Epithelial cell of proximal tubule (primary cell): ENCODE results near the gene JMJD6. TPM values are rescaled to one million over a fixed set of nuclear protein-coding genes. Genes with fewer than 3 reads are reported as not detected.
"Not testable (repeated sequence)": the region's sequence is repeated elsewhere in the genome, so short reads cannot be mapped to it uniquely, and the experiment has no call there.

ENCODE experiments used
- DNase-seq: peaks from one replicate; pipeline ENCODE4 v3.0.0-alpha.2; 2011; ENCODE audit warnings: low read depth
- H3K4me3 ChIP-seq: 2 replicates; pipeline ENCODE4 v1.5.1; 2011; ENCODE audit warnings: low read depth, mild to moderate bottlenecking, low read length
- total RNA-seq: library from RNA; depleted of rRNA; stranded (reverse); fragments of >200 nt; gene quantifications from 2 replicates; pipeline ENCODE4 v1.2.3, GENCODE V29; 2015
- TF ChIP-seq, protein P1 (sequence below): conservative IDR thresholded peaks from 2 replicates; pipeline ENCODE4 v1.5.1; 2012; ENCODE audit warnings: low read depth, mild to moderate bottlenecking, low read length

Gene JMJD6
- total RNA-seq, 1 donor from 2014 or later, result 41.2 TPM

DNA sequence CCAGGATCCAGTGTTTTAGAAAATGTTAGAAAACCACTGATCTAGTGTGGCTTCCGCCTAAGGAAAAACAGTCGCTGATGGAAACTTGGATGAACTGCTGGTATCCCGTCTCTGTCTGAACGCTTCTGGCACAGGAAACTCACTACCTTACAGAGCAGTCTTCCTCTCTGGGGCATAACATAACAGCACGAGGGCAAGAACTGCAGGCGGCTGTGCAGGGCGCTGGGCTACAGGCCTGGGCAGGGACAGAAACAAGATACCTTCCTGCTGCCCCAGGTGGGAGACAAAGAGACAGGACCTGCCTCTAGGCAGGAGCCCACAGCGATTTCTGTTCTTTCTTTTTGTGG lies 26.2 kb downstream of the JMJD6 start:
- TF ChIP-seq, protein P1, sequence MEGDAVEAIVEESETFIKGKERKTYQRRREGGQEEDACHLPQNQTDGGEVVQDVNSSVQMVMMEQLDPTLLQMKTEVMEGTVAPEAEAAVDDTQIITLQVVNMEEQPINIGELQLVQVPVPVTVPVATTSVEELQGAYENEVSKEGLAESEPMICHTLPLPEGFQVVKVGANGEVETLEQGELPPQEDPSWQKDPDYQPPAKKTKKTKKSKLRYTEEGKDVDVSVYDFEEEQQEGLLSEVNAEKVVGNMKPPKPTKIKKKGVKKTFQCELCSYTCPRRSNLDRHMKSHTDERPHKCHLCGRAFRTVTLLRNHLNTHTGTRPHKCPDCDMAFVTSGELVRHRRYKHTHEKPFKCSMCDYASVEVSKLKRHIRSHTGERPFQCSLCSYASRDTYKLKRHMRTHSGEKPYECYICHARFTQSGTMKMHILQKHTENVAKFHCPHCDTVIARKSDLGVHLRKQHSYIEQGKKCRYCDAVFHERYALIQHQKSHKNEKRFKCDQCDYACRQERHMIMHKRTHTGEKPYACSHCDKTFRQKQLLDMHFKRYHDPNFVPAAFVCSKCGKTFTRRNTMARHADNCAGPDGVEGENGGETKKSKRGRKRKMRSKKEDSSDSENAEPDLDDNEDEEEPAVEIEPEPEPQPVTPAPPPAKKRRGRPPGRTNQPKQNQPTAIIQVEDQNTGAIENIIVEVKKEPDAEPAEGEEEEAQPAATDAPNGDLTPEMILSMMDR, result no peak
- H3K4me3 ChIP-seq, result no peak overlapping the region
- no peak for DNase-seq

DNA sequence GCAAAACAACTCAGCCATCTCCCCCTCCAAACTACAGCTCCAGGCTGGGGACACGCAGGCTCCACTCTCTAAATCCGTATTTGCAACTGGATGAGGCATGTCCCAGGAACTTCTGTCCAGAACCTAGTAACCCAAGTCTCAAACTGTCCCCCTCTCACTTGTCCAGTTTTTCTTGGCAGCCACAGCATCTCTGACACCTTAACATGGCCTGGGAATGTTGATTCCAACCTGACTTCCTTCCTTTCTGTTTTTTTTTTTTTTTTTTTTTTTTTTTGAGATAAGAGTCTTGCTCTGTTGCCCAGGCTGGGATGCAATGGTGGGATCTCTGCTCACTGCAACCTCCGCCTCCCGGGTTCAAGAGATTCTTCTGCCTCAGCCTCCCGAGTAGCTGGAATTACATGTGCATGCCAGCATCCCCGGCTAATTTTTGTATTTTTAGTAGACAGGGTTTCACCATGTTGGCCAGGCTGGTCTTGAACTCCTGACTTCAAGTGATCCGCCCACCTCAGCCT lies 27.9 kb downstream of the JMJD6 start:
- H3K4me3 ChIP-seq, DNase-seq: not testable (repeated sequence)

DNA sequence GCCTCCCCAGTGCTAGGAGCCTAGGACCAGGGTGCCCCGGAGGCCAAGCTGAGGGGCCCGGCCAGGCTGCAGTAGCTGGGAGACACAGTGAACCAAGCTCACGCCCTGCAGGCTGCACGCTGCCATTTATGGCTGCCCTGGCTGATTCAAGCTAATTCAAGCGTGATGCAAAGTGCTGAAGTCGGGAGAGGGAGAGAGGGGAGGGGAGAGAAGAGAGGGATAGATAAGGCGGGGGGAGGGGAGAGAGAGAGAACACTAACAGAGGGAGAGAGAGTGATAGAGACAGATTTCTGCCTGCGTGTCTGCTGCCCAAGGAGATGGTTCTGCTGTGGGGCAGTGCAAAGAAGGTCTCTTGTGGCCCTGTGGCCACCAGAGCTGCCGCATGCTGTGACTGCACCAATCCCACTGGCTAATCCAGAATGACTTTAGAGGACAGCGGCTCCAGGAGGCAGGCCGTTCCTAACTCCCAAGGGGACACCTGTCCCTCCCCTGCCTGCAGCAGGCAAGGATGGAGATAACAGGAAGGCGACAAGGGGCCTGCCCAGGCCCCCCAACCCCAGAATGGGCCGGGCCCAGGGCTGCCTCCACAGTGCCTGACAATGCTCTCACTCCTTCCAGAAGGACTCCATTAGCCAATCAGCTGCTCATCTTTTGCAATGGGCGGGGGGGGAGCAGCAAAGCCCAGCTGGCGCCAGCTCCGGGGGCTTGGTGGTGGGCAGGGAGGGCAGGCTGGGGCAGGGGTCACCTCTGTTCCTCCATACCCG lies 28.5 kb downstream of the JMJD6 start:
- no peak overlapping the region for H3K4me3 ChIP-seq
- no peak for DNase-seq
- TF ChIP-seq, protein P1, result no peak

DNA sequence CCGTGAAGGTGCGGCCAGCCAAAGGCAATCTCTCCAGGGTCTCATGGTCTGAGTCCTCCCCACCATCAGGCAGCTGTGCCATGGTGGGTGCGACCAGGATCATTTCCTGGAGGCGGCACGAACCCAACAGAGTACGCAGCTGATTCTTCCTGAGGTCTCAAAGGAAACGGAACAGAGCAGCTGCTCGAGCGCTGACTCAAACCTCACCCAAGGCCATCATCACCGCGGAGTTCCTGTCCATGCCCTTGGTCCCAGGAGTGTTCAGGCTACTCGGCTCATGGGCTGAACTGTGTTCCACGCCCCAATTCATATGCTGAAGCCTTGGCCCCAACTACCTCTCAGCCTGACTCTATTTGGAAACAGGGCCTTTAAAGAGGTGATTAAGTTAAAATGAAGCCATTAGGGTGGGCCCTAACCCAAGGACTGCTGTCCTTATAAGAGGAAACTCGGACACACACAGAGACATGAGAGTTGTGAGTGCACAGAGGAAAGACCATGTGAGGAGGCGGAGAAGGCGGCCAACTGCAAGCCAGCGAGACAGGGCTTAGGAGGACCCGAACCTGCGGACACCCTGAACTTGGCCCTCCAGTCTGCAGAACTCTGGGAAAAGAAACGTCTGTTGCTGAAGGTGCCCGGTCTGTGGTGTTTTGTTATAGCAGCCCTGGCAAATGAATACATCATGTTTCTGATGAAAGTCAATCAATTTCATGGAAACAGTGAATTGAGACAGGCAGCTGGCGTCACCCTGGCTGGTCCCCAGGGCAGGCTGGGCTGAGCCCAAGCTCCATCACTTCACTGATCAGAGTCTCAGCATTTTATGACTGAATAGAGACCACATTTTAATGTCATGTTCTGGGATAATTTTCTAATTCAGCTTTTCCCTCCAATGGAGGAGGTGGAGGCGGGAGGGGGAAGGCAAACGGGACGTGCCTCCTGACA lies 29.4 kb downstream of the JMJD6 start:
- TF ChIP-seq, protein P1, result no peak
- no peak for DNase-seq
- no peak overlapping the region for H3K4me3 ChIP-seq

DNA sequence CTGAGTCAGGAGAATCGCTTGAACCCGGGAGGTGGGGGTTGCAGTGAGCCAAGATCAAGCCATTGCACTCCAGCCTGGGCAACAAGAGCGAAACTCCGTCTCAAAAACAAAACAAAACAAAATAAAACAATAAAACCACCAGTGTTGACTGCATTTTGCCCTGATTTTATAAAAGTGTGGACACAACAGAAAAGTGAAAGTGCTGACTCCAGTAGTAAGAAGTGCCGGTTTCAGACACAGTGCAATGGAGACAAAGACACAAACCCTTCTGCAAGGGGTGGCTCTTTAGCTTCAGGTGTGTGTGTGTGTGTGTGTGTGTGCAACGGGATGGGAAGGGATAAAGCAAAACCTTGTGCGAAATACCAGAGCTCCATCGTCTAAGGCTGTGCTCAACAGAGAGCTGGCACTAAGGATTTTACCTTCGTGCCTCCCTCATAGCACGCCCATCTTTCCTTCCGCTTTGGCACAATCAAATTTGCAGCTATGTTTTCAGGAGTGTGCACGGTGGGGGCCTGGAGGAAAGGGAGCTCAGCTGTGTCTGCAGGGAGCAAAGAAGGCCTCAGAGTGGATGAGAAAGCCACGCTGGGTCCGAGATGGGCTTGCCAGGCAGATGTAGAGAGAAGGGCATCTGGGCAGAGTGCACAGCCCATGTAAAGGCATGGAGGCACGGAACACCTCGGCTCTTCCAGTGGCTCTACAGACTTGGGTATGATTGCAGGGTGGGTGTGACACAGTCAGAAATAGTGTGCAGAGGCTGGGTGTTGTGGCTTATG lies 31.2 kb downstream of the JMJD6 start:
- TF ChIP-seq, protein P1, result no peak
- DNase-seq, result no peak
- no peak overlapping the region for H3K4me3 ChIP-seq

DNA sequence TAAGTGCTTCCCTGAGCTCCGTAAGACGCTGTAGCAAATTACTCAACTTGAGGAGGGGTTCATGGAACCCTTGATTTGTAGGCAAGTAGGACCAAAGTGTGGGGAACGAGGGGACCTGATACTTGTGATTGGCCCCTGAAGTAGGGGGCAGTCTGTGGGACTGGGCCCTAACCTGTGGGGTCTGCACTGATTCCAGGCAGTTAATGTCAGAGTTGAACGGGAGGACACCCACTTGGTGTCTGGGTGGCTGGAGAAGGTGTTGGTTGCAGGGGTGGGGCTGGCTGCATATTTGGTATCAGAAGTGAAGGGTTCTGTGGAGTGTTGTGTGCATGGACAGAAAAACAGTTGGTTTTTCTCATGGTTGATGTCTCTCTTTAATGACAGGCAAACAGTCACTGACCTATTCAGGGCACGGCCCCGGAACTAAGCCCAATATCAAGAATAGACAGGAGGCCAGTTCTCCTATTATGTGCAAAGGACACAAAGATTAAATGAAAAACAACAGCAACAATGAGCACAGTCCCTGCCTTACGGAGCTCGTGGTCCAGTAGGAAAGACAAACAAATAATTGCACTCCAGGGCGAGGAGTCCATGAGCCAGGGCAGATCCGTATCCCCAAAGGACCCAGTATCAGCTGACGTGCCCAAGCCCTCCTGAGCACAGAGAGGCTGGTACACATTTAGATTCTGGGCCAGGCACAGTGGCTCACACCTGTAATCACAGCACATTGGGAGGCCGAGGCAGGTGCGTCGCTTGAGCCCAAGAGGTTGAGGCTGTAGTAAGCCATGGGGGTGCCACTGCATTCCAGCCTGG lies 34.8 kb downstream of the JMJD6 start:
- no peak overlapping the region for H3K4me3 ChIP-seq
- no peak for DNase-seq

More for the DNA sequence above, 34.8 kb downstream of the JMJD6 start:
- TF ChIP-seq, protein P1, result no peak
